WTC11 (cell line): ENCODE measurements around the gene SUPT20H. TPM values are rescaled to one million over a fixed set of nuclear protein-coding genes. Genes with fewer than 3 reads are reported as not detected.

Source experiments
- ATAC-seq: fragments of 200-7000 bp; cut with Tn5 transposase; 2 replicates; pipeline ENCODE4 v1.10.0; 2021; ENCODE audit warnings: mild to moderate bottlenecking, moderate library complexity
- CTCF ChIA-PET: fragments of 300-600 bp; sonication (Branson Sonifier 250); formaldehyde crosslinking; loops from one replicate; lab custom pipeline; 2021; ENCODE audit warnings: antibody characterized with exemption; lab: Charles Lee
- POLR2A ChIA-PET: fragments of 350-600 bp; sonication (Branson Sonifier 250); formaldehyde crosslinking; loops from one replicate; lab custom pipeline; 2021; ENCODE audit warnings: antibody characterized with exemption; lab: Charles Lee
- DNase-seq: peaks from one replicate; pipeline ENCODE4 v3.0.0; 2021; ENCODE audit warnings: low spot score
- H3K27ac Mint-ChIP-seq: 2 replicates; pipeline ENCODE4 v1.8.0; 2021; ENCODE audit warnings: mixed read lengths
- H3K27me3 Mint-ChIP-seq: 2 replicates; pipeline ENCODE4 v1.8.0; 2021; ENCODE audit warnings: low read depth, mild to moderate bottlenecking, moderate library complexity, mixed read lengths
- H3K36me3 Mint-ChIP-seq: 2 replicates; pipeline ENCODE4 v1.8.0; 2021; ENCODE audit warnings: mixed read lengths
- H3K4me1 Mint-ChIP-seq: 2 replicates; pipeline ENCODE4 v1.8.0; 2022; ENCODE audit warnings: mixed read lengths
- H3K4me3 Mint-ChIP-seq: 2 replicates; pipeline ENCODE4 v1.8.0; 2021; ENCODE audit warnings: mild to moderate bottlenecking, moderate library complexity, mixed read lengths
- H3K9me3 Mint-ChIP-seq: 2 replicates; pipeline ENCODE4 v1.8.0; 2021; ENCODE audit warnings: mixed read lengths
- ATF1 ChIP-seq: sonication (generic); formaldehyde crosslinking; IDR thresholded peaks from 2 replicates; pipeline ENCODE4 v1.8.1; 2023; ENCODE audit warnings: mild to moderate bottlenecking, moderate library complexity, missing genetic modification reagents
- CREB1 ChIP-seq: sonication (generic); formaldehyde crosslinking; IDR thresholded peaks from 2 replicates; pipeline ENCODE4 v1.8.0; 2023; ENCODE audit warnings: mild to moderate bottlenecking, missing genetic modification reagents
- CREM ChIP-seq: sonication (generic); formaldehyde crosslinking; IDR thresholded peaks from 2 replicates; pipeline ENCODE4 v1.8.1; 2022; ENCODE audit warnings: mild to moderate bottlenecking, missing genetic modification reagents, moderate library complexity
- ELF4 ChIP-seq: sonication (generic); formaldehyde crosslinking; IDR thresholded peaks from 2 replicates; pipeline ENCODE4 v1.8.1; 2022; ENCODE audit warnings: low read depth, mild to moderate bottlenecking, moderate library complexity, missing genetic modification reagents
- ESRRA ChIP-seq: sonication (generic); formaldehyde crosslinking; IDR thresholded peaks from 2 replicates; pipeline ENCODE4 v1.8.1; 2022; ENCODE audit warnings: mild to moderate bottlenecking, missing genetic modification reagents, borderline replicate concordance
- FOXJ3 ChIP-seq: sonication (generic); formaldehyde crosslinking; IDR thresholded peaks from 2 replicates; pipeline ENCODE4 v1.9.0; 2021; ENCODE audit warnings: missing genetic modification reagents, mild to moderate bottlenecking, borderline replicate concordance
- GRHL2 ChIP-seq: fragments of 250-450 bp; sonication (Bioruptor Pico); IDR thresholded peaks from 2 replicates; pipeline ENCODE4 v1.8.0; 2022; ENCODE audit warnings: mild to moderate bottlenecking, moderate library complexity; ENCODE audit not compliant: insufficient replicate concordance, severe bottlenecking
- JUN ChIP-seq: sonication (generic); formaldehyde crosslinking; IDR thresholded peaks from 2 replicates; pipeline ENCODE4 v1.8.0; 2023; ENCODE audit warnings: mild to moderate bottlenecking, missing genetic modification reagents
- NFE2L1 ChIP-seq: sonication (generic); formaldehyde crosslinking; IDR thresholded peaks from 2 replicates; pipeline ENCODE4 v1.8.1; 2023; ENCODE audit warnings: missing genetic modification reagents
- NFYB ChIP-seq: sonication (generic); formaldehyde crosslinking; conservative IDR thresholded peaks from 2 replicates; pipeline ENCODE4 v1.8.0; 2022; ENCODE audit warnings: low read depth, missing genetic modification reagents
- OVOL2 ChIP-seq: fragments of 250-450 bp; sonication (Bioruptor Pico); IDR thresholded peaks from 2 replicates; pipeline ENCODE4 v1.9.0; 2021; ENCODE audit warnings: mild to moderate bottlenecking, borderline replicate concordance
- SMAD3 ChIP-seq: sonication (generic); formaldehyde crosslinking; IDR thresholded peaks from 2 replicates; pipeline ENCODE4 v1.8.0; 2022; ENCODE audit warnings: missing genetic modification reagents, mild to moderate bottlenecking, borderline replicate concordance
- SMAD4 ChIP-seq: sonication (generic); formaldehyde crosslinking; IDR thresholded peaks from 2 replicates; pipeline ENCODE4 v1.8.0; 2022; ENCODE audit warnings: mild to moderate bottlenecking, missing genetic modification reagents
- SOX15 ChIP-seq: fragments of 250-450 bp; sonication (Bioruptor Pico); IDR thresholded peaks from 2 replicates; pipeline ENCODE4 v1.9.0; 2021; ENCODE audit warnings: mild to moderate bottlenecking
- ZNF121 ChIP-seq: sonication (generic); formaldehyde crosslinking; IDR thresholded peaks from 2 replicates; pipeline ENCODE4 v1.8.0; 2023; ENCODE audit warnings: missing genetic modification reagents
- ZNF219 ChIP-seq: sonication (generic); formaldehyde crosslinking; IDR thresholded peaks from 2 replicates; pipeline ENCODE4 v1.8.0; 2023; ENCODE audit warnings: missing genetic modification reagents, mild to moderate bottlenecking, borderline replicate concordance
- total RNA-seq: library from RNA; stranded (reverse); gene quantifications from 3 replicates; pipeline ENCODE4 v1.2.3, GENCODE V29; 2021
- TF ChIP-seq, protein P1 (sequence below): sonication (generic); formaldehyde crosslinking; IDR thresholded peaks from 2 replicates; pipeline ENCODE4 v1.8.1; 2023; ENCODE audit warnings: mild to moderate bottlenecking, missing genetic modification reagents, borderline replicate concordance
- TF ChIP-seq, protein P2 (sequence below): sonication (generic); formaldehyde crosslinking; IDR thresholded peaks from 2 replicates; pipeline ENCODE4 v1.8.0; 2022; ENCODE audit warnings: mild to moderate bottlenecking, missing genetic modification reagents
- TF ChIP-seq, protein P3 (sequence below): sonication (generic); formaldehyde crosslinking; conservative IDR thresholded peaks from 2 replicates; pipeline ENCODE4 v1.8.1; 2023; ENCODE audit warnings: mild to moderate bottlenecking, low read depth, missing genetic modification reagents, moderate library complexity

Gene SUPT20H
- total RNA-seq, 1 experiment from 2014 or later = 68.0 TPM

DNA sequence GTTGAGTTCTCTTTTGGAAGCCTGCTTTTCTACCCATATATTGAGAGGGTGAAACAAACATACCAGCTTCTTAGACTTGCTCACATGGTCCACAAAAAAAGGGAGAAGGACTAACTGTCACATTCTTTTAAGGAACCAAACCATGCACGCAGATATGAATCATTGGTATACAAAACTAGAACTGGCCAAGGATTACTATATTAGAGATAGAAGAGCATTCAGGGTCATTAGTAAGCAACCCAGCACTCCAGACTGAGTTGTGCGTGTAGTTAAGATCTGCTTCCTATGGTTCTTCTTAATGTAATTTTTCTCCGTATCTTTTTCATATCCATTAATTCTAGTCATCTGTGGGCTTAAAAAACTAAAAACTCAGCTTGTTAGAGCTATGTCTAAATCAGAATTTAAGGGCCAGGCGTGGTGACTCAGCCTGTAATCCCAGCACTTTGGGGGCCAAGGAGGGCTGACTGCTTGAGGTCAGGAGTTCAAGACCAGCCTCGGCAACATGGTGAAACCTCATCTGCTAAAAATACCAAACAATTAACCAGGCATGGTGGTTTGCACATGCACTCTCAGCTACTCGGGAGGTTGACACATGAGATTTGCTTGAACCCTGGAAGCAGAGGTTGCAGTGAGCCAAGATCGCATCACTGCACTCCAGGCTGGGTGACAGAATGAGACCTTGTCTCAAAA, 80.0 kb downstream of the SUPT20H start (continued):
- TF ChIP-seq SMAD3 (CRISPR knock-in tag) (no peak), ELF4 (CRISPR knock-in tag) (no peak), NFE2L1 (CRISPR knock-in tag) (no peak), FOXJ3 (CRISPR knock-in tag) (no peak), SMAD4 (no peak), JUN (no peak)
- TF ChIP-seq, protein P1, sequence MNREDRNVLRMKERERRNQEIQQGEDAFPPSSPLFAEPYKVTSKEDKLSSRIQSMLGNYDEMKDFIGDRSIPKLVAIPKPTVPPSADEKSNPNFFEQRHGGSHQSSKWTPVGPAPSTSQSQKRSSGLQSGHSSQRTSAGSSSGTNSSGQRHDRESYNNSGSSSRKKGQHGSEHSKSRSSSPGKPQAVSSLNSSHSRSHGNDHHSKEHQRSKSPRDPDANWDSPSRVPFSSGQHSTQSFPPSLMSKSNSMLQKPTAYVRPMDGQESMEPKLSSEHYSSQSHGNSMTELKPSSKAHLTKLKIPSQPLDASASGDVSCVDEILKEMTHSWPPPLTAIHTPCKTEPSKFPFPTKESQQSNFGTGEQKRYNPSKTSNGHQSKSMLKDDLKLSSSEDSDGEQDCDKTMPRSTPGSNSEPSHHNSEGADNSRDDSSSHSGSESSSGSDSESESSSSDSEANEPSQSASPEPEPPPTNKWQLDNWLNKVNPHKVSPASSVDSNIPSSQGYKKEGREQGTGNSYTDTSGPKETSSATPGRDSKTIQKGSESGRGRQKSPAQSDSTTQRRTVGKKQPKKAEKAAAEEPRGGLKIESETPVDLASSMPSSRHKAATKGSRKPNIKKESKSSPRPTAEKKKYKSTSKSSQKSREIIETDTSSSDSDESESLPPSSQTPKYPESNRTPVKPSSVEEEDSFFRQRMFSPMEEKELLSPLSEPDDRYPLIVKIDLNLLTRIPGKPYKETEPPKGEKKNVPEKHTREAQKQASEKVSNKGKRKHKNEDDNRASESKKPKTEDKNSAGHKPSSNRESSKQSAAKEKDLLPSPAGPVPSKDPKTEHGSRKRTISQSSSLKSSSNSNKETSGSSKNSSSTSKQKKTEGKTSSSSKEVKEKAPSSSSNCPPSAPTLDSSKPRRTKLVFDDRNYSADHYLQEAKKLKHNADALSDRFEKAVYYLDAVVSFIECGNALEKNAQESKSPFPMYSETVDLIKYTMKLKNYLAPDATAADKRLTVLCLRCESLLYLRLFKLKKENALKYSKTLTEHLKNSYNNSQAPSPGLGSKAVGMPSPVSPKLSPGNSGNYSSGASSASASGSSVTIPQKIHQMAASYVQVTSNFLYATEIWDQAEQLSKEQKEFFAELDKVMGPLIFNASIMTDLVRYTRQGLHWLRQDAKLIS (CRISPR knock-in tag) = no peak

DNA sequence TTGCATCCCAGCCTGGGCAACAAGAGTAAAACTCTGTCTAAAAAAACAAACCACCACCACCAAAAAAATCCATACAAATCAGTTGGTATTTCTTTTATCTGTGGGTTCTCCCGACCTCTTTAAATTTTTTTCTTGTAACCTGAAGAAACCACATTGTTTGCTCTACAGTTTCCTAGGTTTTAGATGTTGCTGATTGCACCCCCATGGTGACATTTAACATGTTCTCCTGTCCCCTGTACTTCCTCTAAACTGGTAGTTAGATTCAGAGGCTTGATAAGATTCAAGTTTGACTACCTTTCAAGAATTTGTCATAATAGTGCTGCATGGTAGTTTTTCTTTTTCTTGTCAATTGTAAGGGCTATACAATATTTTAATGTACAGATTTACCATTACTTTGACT, 84.3 kb downstream of the SUPT20H start:
- ChIA-PET POLR2A (no interaction called here), CTCF (no interaction called here)
- Mint-ChIP-seq H3K4me3 (no peak overlapping the region), H3K27ac (no peak overlapping the region), H3K36me3 (peaks cover 52% of the 10 kb centered on the region), H3K27me3 (no peaks in the 10 kb centered on the region), H3K9me3 (peaks cover 25% of the 10 kb centered on the region), H3K4me1 (no peaks in the 10 kb centered on the region)
- no peak for TF ChIP-seq NFYB
- no peak for TF ChIP-seq CREM (CRISPR knock-in tag)
- TF ChIP-seq OVOL2 (CRISPR knock-in tag) = no peak
- no peak for TF ChIP-seq CREB1 (CRISPR knock-in tag)
- no peak for TF ChIP-seq GRHL2 (CRISPR knock-in tag)
- TF ChIP-seq SOX15 = no peak
- TF ChIP-seq ZNF121 = no peak
- no peak for TF ChIP-seq ZNF219 (CRISPR knock-in tag)
- TF ChIP-seq ESRRA = no peak
- TF ChIP-seq ATF1 (CRISPR knock-in tag) = no peak
- DNase-seq (no peak), ATAC-seq (no peak)

DNA sequence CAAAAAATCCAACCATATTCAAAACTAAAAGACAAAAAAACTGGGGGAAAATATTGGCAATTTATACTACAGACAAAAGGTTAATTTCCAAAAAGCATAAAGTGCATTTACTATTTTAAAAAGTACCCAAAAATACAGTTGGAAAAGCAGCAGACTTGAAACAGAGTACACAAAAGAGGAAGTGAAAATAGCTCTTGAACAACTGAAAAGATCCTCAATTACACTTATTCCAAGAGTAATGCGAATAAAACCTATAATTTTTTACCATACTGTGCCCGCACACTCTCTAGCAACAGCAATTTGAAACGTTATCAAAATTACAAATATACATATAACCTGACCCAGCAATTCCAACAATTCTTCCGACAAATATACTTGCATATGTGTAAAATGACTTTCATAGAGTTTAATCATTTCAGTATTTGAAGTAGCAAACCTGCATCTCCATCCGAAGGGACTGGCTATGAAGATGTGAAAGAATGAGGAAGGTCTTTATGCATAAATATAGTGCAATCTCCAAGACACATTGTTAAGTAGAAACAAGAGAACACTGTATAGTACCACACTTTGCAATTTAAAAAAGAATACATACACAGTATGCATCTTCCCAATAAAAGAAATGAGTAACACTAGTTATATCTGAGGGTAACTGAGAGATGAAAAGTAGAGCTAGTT, 85.7 kb downstream of the SUPT20H start:
- Mint-ChIP-seq H3K9me3 (peaks cover 25% of the 10 kb centered on the region), H3K27ac (no peak overlapping the region), H3K36me3 (peaks cover 48% of the 10 kb centered on the region), H3K4me1 (no peaks in the 10 kb centered on the region), H3K27me3 (no peaks in the 10 kb centered on the region), H3K4me3 (no peak overlapping the region)
- no peak for ATAC-seq
- ChIA-PET POLR2A (interaction anchor here (0.6 kb wide), 1 partner anchor 1000 kb away, joined by 4 read pairs; no protein-coding TSS in a partner anchor), CTCF (interaction anchor here (0.8 kb wide), 1 partner anchor 125 kb away, joined by 3 read pairs; no protein-coding TSS in a partner anchor)
- TF ChIP-seq, protein P2, sequence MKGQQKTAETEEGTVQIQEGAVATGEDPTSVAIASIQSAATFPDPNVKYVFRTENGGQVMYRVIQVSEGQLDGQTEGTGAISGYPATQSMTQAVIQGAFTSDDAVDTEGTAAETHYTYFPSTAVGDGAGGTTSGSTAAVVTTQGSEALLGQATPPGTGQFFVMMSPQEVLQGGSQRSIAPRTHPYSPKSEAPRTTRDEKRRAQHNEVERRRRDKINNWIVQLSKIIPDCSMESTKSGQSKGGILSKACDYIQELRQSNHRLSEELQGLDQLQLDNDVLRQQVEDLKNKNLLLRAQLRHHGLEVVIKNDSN (CRISPR knock-in tag) = no peak
- TF ChIP-seq, protein P3, sequence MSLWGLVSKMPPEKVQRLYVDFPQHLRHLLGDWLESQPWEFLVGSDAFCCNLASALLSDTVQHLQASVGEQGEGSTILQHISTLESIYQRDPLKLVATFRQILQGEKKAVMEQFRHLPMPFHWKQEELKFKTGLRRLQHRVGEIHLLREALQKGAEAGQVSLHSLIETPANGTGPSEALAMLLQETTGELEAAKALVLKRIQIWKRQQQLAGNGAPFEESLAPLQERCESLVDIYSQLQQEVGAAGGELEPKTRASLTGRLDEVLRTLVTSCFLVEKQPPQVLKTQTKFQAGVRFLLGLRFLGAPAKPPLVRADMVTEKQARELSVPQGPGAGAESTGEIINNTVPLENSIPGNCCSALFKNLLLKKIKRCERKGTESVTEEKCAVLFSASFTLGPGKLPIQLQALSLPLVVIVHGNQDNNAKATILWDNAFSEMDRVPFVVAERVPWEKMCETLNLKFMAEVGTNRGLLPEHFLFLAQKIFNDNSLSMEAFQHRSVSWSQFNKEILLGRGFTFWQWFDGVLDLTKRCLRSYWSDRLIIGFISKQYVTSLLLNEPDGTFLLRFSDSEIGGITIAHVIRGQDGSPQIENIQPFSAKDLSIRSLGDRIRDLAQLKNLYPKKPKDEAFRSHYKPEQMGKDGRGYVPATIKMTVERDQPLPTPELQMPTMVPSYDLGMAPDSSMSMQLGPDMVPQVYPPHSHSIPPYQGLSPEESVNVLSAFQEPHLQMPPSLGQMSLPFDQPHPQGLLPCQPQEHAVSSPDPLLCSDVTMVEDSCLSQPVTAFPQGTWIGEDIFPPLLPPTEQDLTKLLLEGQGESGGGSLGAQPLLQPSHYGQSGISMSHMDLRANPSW (CRISPR knock-in tag) = no peak
- TF ChIP-seq, all 79 proteins: peak for 0
- DNase-seq = no peak
